Hepatic stellate cell (primary cell): ENCODE data around the gene WASL.
"Not testable (repeated sequence)": the region's sequence is repeated elsewhere in the genome, so short reads cannot be mapped to it uniquely, and the experiment has no call there.

ENCODE experiments used
- DNase-seq: peaks from one replicate; pipeline ENCODE4 v3.0.0; 2011; ENCODE audit warnings: low spot score

Gene WASL

GRCh38 chr7:123732413-123733091 lies 16.3 kb downstream of the WASL start:
- DNase-seq = no peak

- no peak for DNase-seq
These were observed 19.6 kb downstream of the WASL start for GRCh38 chr7:123729218-123729578.

DNA sequence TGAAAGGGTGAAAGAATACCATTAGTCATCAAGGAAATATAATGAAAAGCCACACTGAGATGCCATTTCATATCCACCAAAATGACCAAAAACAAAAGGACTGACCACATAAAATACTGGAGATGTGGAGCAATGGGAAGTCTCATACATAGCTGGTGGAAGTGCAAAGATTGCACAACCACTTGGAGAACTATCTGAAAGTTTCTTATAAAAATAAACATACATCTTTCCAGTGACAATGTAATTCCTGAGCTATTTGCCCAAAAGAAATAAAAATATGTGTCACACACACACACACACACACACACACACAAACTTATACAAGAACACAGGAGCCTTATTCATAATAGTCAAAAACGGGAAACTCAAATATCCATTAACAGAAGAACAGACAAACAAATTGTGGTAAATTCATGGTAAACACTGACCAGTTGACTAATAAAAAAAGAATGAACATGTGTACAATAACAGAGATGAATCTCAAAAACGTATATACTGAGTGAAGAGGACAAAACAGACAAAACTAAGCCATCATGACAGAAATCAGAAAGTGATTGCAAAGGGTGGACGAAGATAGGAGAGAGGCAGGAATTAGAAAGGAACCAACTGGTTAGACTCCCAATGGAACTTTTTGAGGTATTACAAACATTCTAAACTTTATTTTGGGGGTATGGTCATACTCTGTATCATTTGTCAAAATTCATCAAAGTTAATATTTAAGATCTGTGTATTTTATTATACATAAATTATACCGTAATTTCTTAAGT lies 21.5 kb downstream of the WASL start:
- peak; percentile 45 for DNase-seq

- no peak for DNase-seq
These were observed 23.1 kb downstream of the WASL start for GRCh38 chr7:123725586-123726171.

DNA sequence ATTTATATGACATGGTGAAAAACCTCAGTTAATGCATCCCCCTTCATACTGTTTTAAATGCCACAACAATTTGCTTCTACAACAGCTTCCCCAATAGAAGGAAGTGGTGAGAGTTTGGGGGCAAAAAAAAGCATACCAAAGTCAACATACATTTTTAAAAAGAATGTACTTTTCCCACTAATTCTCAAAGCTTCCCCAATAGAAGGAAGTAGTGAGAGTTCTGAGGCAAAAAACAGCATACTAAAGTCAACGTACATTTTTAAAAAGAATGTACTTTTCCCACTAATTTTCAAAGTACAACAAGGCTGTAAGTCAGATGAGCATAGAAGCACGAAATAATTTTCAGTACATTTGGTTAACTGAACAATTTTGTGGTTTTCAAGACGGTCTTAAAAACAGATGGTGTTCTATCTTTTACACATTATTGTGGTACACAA lies 24.0 kb downstream of the WASL start:
- DNase-seq = no peak

- DNase-seq = no peak
These were observed 24.9 kb downstream of the WASL start for GRCh38 chr7:123723913-123724312.

DNA sequence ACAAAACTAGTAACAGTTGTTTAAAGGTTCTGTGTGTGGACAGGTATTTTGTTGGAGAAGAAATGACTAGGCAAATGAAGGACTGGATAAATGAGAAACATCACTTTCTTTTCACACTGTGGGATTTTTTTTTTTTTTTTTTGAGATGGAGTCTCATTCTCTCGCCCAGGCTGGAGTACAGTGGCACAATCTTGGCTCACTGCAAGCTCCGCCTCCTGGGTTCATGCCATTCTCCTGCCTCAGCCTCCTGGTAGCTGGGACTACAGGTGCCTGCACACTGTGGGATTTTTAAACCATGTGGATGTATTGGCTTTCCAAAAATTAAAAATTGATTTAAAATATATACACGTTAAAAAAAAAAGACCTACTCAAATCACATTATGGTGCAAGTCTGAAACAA lies 28.3 kb downstream of the WASL start:
- not testable (repeated sequence) for DNase-seq

- no peak for DNase-seq
These were observed 29.5 kb downstream of the WASL start for GRCh38 chr7:123719197-123719721.

GRCh38 chr7:123718773-123719172 lies 30.0 kb downstream of the WASL start:
- no peak for DNase-seq

GRCh38 chr7:123717689-123718088 lies 31.1 kb downstream of the WASL start:
- DNase-seq = no peak

DNA sequence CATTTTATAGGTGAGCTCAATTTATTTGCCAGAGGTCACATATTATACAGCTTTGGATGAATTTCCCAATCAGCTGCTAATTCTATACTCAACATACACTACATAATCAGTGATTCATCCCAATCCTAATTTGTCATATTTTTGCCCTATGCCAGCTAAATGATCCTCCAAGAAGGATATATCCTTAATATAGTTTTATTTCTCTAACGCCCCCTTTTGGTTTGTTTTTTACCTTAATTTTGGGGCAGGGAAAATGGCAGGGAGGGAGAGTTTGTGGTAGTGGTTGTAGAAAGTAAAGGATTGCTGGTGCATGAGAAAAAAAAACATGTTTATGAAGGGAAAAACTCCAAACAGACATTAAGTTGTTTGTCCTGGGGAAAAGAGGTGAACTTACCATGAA lies 31.9 kb downstream of the WASL start:
- DNase-seq = no peak

- no peak for DNase-seq
These were observed 33.0 kb downstream of the WASL start for GRCh38 chr7:123715799-123716198.

GRCh38 chr7:123715198-123715597 lies 33.6 kb downstream of the WASL start:
- DNase-seq = no peak

- DNase-seq = no peak
These were observed 34.3 kb downstream of the WASL start for GRCh38 chr7:123714296-123715080.

DNA sequence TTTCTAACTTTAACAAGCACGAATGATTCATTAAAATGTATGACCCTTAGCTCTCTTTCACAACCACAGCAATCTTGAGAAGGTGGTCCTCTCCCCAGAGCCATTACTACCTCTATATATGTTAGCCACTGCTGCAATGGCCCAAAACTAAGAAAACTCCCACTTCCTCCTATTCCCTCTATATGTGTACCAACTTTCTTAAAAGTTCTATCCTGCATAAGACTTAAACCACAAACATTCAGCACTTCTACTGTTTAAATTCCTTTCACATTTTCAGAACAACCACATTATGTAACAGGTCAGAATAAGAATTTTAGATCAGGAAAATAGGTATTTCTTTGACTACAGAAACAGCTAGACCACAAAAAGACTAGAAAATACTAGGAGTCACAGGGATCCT lies 36.2 kb downstream of the WASL start:
- DNase-seq = peak; percentile 13

DNA sequence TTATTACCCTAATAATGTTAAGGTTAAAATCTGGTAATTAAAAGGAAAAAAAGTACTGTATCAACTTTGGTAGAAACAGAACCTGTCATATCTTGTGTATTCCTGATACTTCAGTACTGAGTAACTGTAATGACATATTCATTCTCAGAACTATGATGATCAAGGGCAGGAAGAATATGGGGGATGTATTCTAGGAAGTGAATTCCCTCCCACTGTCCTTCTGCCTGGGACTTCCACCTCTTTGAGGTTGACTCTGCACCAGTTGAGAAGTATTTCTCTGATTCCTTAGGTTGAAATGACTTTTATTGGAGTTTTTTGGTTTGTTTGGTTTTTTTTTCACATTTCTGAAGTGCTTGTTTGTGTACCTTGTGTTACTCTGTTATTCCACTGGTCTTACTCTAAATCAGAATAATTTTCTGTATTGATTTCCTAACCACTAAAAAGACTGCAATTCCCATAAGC lies 36.9 kb downstream of the WASL start:
- DNase-seq = no peak

DNA sequence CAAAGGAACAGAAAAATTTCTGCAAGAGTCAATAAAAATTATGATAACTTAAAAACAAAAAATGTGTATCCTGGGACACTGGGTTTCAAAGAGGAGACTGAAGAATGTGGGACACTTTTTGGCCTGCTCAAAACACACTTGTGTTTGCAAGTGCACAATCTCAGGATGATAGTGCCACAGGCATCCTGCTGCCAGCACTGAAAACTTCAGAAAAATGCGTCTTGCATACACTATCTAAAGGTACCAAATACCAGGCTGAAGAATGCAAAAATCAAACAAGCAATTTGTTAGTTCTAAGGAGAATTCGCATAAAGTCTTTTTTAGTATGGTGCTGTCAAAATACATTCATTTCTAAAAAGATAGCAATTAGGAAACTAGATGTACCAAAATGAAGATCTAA lies 38.1 kb downstream of the WASL start:
- DNase-seq = no peak

DNA sequence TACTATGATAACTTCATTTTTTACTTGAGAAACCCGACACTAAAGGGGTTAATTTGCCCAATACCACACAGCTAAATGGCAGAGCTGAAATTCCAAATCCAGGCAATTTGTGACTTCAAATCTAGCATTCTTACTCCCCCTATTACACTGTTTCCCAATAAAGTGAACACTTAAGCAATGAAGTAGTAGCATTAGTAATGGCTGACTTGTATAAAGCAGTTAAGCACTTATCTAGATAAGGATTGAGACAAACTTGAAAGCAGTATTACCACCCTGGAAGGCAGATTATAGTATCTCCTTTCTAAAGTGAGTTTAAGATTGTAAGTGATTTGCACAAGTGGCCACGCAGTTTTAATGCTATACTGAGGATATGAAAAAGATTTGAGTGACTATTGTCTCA lies 39.3 kb downstream of the WASL start:
- DNase-seq = no peak

DNA sequence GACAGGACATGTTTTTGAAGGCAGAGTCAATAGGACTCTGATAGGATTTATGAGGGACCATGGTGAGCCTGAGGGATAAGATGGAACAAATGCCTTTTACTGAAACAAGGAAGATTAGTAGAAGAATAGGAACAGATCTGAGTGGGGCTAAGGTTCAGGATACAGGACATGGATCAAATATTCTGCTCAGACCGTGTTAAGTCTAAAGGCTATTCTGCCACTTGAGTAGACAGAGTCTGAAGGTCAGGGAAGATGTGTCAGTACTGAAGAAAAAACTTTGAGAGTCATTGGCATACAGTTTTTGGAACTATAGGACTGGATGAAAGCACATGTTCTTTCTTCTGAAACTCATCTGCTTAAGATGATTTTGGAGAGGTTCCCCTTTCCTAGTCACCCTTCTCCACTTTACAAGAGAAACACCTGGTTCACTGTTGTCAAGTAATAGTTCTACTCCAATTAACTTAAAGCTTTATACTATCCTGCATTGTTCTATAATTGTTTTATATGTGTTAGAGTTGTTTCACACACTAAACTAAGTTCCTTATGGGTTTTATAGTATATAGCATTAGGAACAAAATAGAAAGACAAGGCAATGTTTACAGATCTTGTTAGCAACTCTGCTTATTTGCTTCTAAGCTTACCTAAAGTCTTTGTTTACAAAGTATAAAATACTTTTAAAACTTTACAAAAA lies 43.4 kb downstream of the WASL start:
- DNase-seq = no peak

DNA sequence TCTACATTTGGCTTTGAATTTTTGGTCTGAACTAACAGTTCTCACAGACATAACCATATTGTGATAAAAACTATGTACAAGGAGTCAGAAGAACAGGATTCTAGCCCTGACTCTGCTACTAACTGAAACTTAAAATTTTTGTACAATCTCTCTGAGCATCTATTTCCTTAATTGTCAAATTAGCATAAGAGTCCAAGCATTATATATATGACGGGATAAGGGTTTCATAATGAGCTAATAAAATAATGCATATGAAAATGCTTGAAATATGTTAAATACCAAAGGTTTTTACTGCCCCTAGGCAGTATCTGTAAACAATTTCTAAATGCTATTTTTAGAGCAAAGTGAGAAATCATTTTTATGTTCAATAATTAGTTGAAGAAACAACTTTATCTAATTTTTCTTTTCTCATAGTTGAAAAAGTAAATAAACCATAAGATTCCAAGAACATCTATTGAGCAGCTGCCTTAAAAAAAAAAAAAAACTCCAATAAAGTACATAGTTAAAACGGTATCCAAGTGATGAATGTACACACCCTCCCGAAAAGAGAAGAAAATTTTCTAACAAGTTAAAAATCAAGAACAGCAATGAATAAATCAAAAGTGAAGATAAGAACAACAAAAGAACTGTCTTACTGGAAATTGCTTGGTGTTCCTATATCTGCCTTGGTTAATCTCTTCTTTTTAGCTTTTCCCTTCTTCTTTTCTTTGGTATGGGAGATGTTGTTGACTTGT lies 52.7 kb downstream of the WASL start:
- DNase-seq = no peak

GRCh38 chr7:123692471-123692877 lies 56.3 kb downstream of the WASL start:
- no peak for DNase-seq
